Lower leg skin (tissue), 3 donors: ENCODE measurements around the gene ALDH3B2.

Source experiments
- CTCF ChIP-seq, 3 donors: fragments of 450-650 bp; IDR thresholded peaks; one replicate each; pipeline ENCODE4 v1.5.1; 2016; ENCODE audit warnings: antibody characterized with exemption in 3 of 3, mild to moderate bottlenecking in 3 of 3, moderate library complexity in 2 of 3
- POLR2A ChIP-seq, 2 donors: fragments of 450-650 bp; IDR thresholded peaks; one replicate each; pipeline ENCODE4 v1.6.1; 2016 to 2017; ENCODE audit warnings: antibody characterized with exemption in 2 of 2, mild to moderate bottlenecking in 1 of 2, moderate library complexity in 1 of 2

- TF ChIP-seq CTCF (IDR thresholded peaks at IDR 0.05) (no peak), POLR2A (IDR thresholded peaks at IDR 0.05) (no peak)
Observed at GRCh38 chr11:67649634-67650510, 24.6 kb downstream of the ALDH3B2 start.
